ENCODE data around the gene LRRFIP2. TPM values are rescaled to one million over a fixed set of nuclear protein-coding genes. Genes with fewer than 3 reads are reported as not detected.
A peak's percentile ranks its signal among the peaks of the same experiment; 100 is the strongest.

The LRRFIP2 gene
- total RNA-seq, 2 donors from 2014 or later, result 82.3 to 142 TPM

DNA sequence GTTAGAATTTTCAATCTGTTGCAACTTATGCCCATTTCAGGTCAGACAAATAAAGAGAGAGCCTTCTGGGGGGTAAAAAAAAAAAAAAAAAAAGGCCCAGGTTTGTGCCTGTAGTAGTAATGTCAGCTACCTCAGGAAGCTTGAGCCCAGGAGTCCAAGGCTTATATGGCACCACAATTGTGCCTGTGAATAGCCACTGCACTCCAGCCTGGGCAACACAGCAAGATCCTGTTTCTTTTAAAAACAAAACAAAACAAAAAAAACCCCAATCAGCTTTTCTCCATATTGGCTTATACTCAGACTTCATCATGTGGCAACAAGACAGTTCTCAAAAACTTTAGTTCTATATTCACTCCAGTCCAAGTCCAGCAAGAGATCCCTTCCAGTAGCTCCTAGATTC is 8.4 kb upstream of the LRRFIP2 start:
- no peaks in the 10 kb centered on the region for H3K36me3 ChIP-seq
- no peak for DNase-seq (ENCODE audit: low spot score)
- no peaks in the 10 kb centered on the region for H3K9me3 ChIP-seq
- TF ChIP-seq, protein P1, sequence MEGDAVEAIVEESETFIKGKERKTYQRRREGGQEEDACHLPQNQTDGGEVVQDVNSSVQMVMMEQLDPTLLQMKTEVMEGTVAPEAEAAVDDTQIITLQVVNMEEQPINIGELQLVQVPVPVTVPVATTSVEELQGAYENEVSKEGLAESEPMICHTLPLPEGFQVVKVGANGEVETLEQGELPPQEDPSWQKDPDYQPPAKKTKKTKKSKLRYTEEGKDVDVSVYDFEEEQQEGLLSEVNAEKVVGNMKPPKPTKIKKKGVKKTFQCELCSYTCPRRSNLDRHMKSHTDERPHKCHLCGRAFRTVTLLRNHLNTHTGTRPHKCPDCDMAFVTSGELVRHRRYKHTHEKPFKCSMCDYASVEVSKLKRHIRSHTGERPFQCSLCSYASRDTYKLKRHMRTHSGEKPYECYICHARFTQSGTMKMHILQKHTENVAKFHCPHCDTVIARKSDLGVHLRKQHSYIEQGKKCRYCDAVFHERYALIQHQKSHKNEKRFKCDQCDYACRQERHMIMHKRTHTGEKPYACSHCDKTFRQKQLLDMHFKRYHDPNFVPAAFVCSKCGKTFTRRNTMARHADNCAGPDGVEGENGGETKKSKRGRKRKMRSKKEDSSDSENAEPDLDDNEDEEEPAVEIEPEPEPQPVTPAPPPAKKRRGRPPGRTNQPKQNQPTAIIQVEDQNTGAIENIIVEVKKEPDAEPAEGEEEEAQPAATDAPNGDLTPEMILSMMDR (IDR thresholded peaks at IDR 0.05), result no peak
- peak overlapping the region; percentile 66 to 73 for H3K27ac ChIP-seq
- no peak overlapping the region for H3K4me3 ChIP-seq
- H3K27me3 ChIP-seq, result no peaks in the 10 kb centered on the region
- peaks cover 0 to 39% of the 10 kb centered on the region in 2 donors for H3K4me1 ChIP-seq

DNA sequence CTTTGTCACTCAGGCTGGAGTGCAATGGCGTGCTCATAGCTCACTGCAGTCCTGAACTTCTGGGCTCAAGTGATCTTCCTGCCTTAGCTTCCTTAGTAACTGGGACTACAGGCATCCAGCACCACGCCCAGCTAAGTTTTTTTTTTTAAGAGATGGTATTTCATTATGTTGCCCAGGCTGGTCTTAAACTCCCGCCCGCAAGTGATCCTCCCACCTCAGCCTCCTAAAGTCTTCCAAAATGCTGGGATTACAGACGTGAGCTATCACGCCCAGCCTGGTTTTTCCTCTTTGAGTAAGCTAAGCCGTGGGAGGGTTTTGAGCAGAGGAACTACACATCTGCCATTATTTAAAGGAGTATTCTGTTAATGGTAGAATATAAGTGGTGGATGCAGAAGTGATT is 7.4 kb upstream of the LRRFIP2 start:
- TF ChIP-seq, protein P1 (IDR thresholded peaks at IDR 0.05), result no peak
- Histone ChIP-seq H3K27ac (peak overlapping the region; percentile 4 to 73), H3K27me3 (no peaks in the 10 kb centered on the region), H3K4me3 (no peak overlapping the region), H3K36me3 (no peaks in the 10 kb centered on the region), H3K4me1 (peaks cover 0 to 47% of the 10 kb centered on the region in 2 donors), H3K9me3 (no peaks in the 10 kb centered on the region)
- DNase-seq (ENCODE audit: low spot score), result no peak

DNA sequence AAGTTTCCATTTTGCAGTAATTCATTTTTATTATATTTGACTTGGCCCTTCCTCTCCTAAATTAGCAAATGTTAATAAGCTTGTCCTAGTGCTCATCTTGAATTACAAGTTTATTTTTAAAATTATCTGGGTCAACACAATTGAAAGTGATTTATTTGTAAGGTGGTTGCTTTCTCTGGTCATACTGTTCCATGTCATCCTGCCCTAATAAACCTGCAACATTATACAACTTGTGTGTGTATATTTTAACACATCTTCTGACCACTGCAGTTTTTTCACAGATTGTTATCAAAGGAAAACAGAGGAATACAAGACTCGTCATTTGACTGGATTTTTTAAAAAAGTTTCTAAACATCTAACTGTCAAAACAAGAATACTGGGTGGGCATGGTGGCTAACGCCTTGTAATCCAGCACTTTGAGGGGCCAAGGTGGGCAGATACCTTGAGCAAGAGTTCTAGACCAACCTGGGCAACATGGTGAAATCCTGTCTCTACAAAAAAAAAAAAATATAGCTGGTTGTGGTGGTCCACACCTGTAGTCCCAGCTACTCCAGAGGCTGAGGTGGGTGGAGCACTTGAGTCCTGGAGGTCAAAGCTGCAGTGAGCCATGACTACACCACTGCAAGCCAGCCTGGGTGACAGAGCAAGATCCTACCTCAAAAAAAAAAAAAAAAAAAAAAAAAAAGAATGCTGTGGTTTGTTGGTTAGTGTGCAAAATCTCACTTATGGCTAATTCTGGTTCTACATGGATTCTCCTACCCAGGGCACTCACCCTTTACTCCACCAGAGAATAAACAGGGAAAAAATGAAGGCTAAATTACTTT is 5.0 kb upstream of the LRRFIP2 start:
- no peak for DNase-seq (ENCODE audit: low spot score)
- Histone ChIP-seq H3K36me3 (no peaks in the 10 kb centered on the region), H3K9me3 (no peaks in the 10 kb centered on the region), H3K27ac (peak overlapping the region in 1 of 2 donors; percentile 96), H3K27me3 (no peaks in the 10 kb centered on the region), H3K4me1 (peaks cover 0 to 53% of the 10 kb centered on the region in 2 donors), H3K4me3 (no peak overlapping the region)
- TF ChIP-seq, protein P1 (IDR thresholded peaks at IDR 0.05), result no peak

DNA sequence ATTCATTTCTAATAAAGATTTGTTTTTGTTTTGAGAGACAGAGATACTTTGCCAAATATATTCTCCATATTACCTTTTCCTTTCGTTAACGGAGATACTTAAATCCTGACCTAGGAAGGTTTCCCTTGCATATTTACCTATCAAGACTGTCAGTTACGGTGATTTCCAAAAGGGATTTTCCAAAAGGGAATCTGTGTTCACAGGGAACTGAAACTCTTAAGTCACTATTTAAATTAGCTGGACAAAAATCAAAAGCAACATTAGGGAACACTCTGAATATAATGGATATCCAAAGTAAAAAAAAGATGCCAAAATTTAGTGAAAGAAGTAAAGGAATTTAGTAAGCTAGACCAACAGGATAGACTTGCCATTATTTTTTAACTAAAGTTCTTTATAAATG is 576 bp downstream of the LRRFIP2 start:
- DNase-seq (ENCODE audit: low spot score), result no peak
- H3K27ac ChIP-seq, result peak overlapping the region; percentile 32 to 96
- peaks cover 6% of the 10 kb centered on the region for H3K36me3 ChIP-seq
- TF ChIP-seq, protein P1 (IDR thresholded peaks at IDR 0.05), result no peak
- no peaks in the 10 kb centered on the region for H3K9me3 ChIP-seq
- H3K4me1 ChIP-seq, result peaks cover 0 to 73% of the 10 kb centered on the region in 2 donors
- H3K27me3 ChIP-seq, result no peaks in the 10 kb centered on the region
- peak overlapping the region in 1 of 2 donors; percentile 90 for H3K4me3 ChIP-seq

DNA sequence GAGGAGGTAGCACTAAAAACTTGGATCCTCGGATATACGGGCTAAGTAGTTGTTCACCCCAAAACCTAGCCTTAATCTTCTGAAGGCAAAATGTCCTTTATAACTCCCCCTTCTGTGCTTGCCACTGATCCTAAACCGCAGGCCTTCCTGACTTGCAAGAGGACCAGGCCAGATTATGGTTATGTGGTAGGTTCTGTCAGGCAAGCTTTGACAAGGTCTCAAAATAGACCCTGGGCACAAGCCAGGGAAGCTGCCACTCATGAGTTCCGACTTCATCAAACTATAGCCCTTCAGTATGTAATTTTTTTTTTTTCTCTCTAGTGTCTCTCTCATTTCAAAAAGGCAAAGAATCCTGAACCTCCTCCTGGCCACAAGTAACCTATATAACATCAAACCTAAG is 3.2 kb downstream of the LRRFIP2 start:
- Histone ChIP-seq H3K4me3 (no peak overlapping the region), H3K36me3 (peaks cover 6% of the 10 kb centered on the region), H3K27ac (peak overlapping the region; percentile 53 to 56), H3K27me3 (no peaks in the 10 kb centered on the region), H3K9me3 (no peaks in the 10 kb centered on the region), H3K4me1 (peaks cover 0 to 58% of the 10 kb centered on the region in 2 donors)
- TF ChIP-seq, protein P1 (IDR thresholded peaks at IDR 0.05), result no peak
- DNase-seq (ENCODE audit: low spot score), result no peak

All from right atrium auricular region (tissue), 2 donors.